ENCODE results near the gene PON2. TPM values are rescaled to one million over a fixed set of nuclear protein-coding genes. Genes with fewer than 3 reads are reported as not detected.

PON2 gene
- total RNA-seq, 2 experiments from 2014 or later, result not detected

DNA sequence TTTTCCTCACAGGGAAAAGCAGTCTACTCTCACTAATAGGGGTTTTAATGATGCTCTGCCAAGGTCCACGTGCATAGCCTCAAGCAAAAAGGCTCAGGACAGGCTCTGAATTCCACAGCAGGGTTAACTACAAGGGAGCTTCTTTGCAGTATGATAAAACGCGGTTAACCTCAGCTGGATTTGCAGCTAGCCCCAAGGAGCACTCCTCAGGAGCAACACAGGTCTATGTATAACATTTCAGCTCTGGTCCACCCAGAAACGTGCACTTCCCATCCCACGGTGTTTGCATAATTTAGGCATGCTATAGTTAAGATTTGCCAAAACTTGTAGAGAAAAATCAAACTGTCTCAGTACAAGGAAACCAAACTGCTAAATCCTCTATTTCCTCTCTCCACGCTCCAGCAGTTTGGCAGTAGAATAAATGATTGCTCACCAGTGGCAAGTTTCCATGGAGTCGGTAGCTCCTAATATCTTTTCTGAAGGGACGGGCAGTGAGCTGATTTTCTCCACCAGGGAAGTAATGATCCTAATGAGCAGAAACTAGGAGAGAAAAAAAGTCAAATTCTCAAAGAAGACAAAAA is 37.8 kb upstream of the PON2 start:
- BruUV-seq (replicated peaks), result no TSS peak
- DNase-seq (ENCODE audit: low spot score), result no peak
- TF ChIP-seq, protein P1, sequence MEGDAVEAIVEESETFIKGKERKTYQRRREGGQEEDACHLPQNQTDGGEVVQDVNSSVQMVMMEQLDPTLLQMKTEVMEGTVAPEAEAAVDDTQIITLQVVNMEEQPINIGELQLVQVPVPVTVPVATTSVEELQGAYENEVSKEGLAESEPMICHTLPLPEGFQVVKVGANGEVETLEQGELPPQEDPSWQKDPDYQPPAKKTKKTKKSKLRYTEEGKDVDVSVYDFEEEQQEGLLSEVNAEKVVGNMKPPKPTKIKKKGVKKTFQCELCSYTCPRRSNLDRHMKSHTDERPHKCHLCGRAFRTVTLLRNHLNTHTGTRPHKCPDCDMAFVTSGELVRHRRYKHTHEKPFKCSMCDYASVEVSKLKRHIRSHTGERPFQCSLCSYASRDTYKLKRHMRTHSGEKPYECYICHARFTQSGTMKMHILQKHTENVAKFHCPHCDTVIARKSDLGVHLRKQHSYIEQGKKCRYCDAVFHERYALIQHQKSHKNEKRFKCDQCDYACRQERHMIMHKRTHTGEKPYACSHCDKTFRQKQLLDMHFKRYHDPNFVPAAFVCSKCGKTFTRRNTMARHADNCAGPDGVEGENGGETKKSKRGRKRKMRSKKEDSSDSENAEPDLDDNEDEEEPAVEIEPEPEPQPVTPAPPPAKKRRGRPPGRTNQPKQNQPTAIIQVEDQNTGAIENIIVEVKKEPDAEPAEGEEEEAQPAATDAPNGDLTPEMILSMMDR (conservative IDR thresholded peaks at IDR 0.05; ENCODE audit: low read length), result no peak
- no peak for TF ChIP-seq EZH2phosphoT487 (IDR thresholded peaks at IDR 0.05; ENCODE audit: borderline replicate concordance, low read depth, low read length)
- Histone ChIP-seq H3K79me2 (ENCODE audit: insufficient read depth, low read depth, low read length) (no peaks in the 10 kb centered on the region), H3K4me2 (ENCODE audit: low read length) (0 out of 2 replicates have a peak overlapping the region, but pooled peaks have one; percentile 4), H2AFZ (ENCODE audit: low read length) (peak overlapping the region; percentile 83; the same call in 1 of the 2 replicates), H3K9me3 (ENCODE audit: low read length) (no peaks in the 10 kb centered on the region), H3K4me1 (ENCODE audit: insufficient read depth, low read length, poor library complexity, severe bottlenecking) (peaks cover 23% of the 10 kb centered on the region), H3K36me3 (ENCODE audit: insufficient read depth, low read length) (no peaks in the 10 kb centered on the region; the same call in 1 of the 2 replicates), H4K20me1 (ENCODE audit: insufficient read depth, low read length) (no peaks in the 10 kb centered on the region), H3K27ac (ENCODE audit: low read depth, low read length, poor library complexity, severe bottlenecking) (no peak overlapping the region), H3K4me3 (ENCODE audit: low read depth, low read length, poor library complexity, severe bottlenecking) (no peak overlapping the region), H3K9me2 (ENCODE audit: insufficient read depth, low read length) (no peaks in the 10 kb centered on the region)
- intact Hi-C loops (cut with micrococcal nuclease; ENCODE audit: unreplicated experiment), result no loop called here
- POLR2A ChIA-PET, result no interaction called here
- CTCF ChIA-PET (ENCODE audit: unreplicated experiment), result no interaction called here

DNA sequence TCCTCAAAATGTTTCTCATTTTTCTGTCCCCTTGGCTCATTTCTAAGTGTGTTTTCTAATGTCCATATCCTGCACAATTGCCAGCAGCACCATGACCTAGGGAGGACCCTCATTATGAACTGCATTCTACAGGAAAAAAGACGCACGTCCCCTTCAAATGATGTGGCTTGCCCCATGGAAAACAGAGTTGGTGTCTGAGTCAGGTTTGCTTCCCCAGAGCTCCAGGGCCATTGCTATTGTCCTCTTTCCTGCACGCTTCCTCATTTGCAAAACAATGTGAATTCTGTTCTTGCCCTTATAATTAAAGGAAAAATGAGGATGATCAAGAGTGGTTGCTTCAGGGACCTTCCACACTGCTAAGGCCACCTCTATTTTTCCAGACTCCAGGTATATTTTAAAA is 36.2 kb upstream of the PON2 start:
- Histone ChIP-seq H3K27ac (ENCODE audit: low read depth, low read length, poor library complexity, severe bottlenecking) (no peak overlapping the region), H2AFZ (ENCODE audit: low read length) (peak overlapping the region; percentile 83), H3K9me3 (ENCODE audit: low read length) (no peaks in the 10 kb centered on the region), H3K79me2 (ENCODE audit: insufficient read depth, low read depth, low read length) (no peaks in the 10 kb centered on the region), H3K36me3 (ENCODE audit: insufficient read depth, low read length) (no peaks in the 10 kb centered on the region), H3K4me3 (ENCODE audit: low read depth, low read length, poor library complexity, severe bottlenecking) (no peak overlapping the region), H3K9me2 (ENCODE audit: insufficient read depth, low read length) (no peaks in the 10 kb centered on the region), H3K4me1 (ENCODE audit: insufficient read depth, low read length, poor library complexity, severe bottlenecking) (peaks cover 23% of the 10 kb centered on the region), H3K4me2 (ENCODE audit: low read length) (peak overlapping the region; percentile 33; the same call in 1 of the 2 replicates), H4K20me1 (ENCODE audit: insufficient read depth, low read length) (no peaks in the 10 kb centered on the region)
- BruUV-seq (replicated peaks), result no TSS peak
- ChIA-PET CTCF (ENCODE audit: unreplicated experiment) (no interaction called here), POLR2A (no interaction called here)
- TF ChIP-seq EZH2phosphoT487 (IDR thresholded peaks at IDR 0.05; ENCODE audit: borderline replicate concordance, low read depth, low read length), result no peak
- TF ChIP-seq, protein P1 (conservative IDR thresholded peaks at IDR 0.05; ENCODE audit: low read length), result no peak
- intact Hi-C loops (cut with micrococcal nuclease; ENCODE audit: unreplicated experiment), result no loop called here
- no peak for DNase-seq (ENCODE audit: low spot score)

DNA sequence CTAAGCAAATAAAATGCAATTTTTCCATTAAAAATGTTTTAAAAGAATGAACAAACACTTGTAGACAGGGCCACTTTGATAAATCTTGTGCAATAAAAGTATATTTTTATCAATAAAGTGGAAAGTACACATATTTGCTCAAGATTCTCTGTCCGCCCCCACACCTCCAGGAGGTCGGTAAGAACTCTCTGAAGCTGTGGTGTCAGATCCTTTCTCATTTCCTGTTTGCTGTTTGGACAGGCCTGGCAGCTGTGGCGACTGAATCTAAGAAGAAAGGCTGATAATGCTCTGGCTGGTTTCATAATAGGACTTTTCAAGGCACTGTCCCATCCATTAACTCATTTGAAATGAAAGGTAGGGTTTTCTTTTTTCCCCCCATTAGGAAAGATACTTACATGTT is 35.6 kb upstream of the PON2 start:
- no TSS peak for BruUV-seq (replicated peaks)
- CTCF ChIA-PET (ENCODE audit: unreplicated experiment), result no interaction called here
- no peaks in the 10 kb centered on the region for H3K9me3 ChIP-seq (ENCODE audit: low read length)
- DNase-seq (ENCODE audit: low spot score), result peak; percentile 68
- no peaks in the 10 kb centered on the region for H3K79me2 ChIP-seq (ENCODE audit: insufficient read depth, low read depth, low read length)
- no peak overlapping the region for H3K27ac ChIP-seq (ENCODE audit: low read depth, low read length, poor library complexity, severe bottlenecking)
- peak overlapping the region; percentile 33 for H3K4me2 ChIP-seq (ENCODE audit: low read length)
- H3K9me2 ChIP-seq (ENCODE audit: insufficient read depth, low read length), result no peaks in the 10 kb centered on the region
- peak overlapping the region; percentile 83 for H2AFZ ChIP-seq (ENCODE audit: low read length)
- intact Hi-C loops (cut with micrococcal nuclease; ENCODE audit: unreplicated experiment), result no loop called here
- H3K4me3 ChIP-seq (ENCODE audit: low read depth, low read length, poor library complexity, severe bottlenecking), result peak overlapping the region; percentile 14
- POLR2A ChIA-PET, result interaction anchor here (0.6 kb wide), 1 partner anchor 200 kb away, joined by 3 read pairs; no protein-coding TSS in a partner anchor
- H3K36me3 ChIP-seq (ENCODE audit: insufficient read depth, low read length), result no peaks in the 10 kb centered on the region
- H4K20me1 ChIP-seq (ENCODE audit: insufficient read depth, low read length), result no peaks in the 10 kb centered on the region
- TF ChIP-seq EZH2phosphoT487 (IDR thresholded peaks at IDR 0.05; ENCODE audit: borderline replicate concordance, low read depth, low read length), result no peak
- TF ChIP-seq, protein P1 (conservative IDR thresholded peaks at IDR 0.05; ENCODE audit: low read length), result no peak
- peaks cover 23% of the 10 kb centered on the region for H3K4me1 ChIP-seq (ENCODE audit: insufficient read depth, low read length, poor library complexity, severe bottlenecking)
